ENCODE measurements around the gene PPP1R14C. TPM values are rescaled to one million over a fixed set of nuclear protein-coding genes. Genes with fewer than 3 reads are reported as not detected.

The PPP1R14C gene
- total and polyA plus RNA-seq, 10 donors = 0.06 to 0.39 (median 0.18) TPM; not detected in 4

- Histone ChIP-seq H3K4me3 (no peak overlapping the region), H3K27me3 (replicated peaks in 1 of 7) (peaks cover 0 to 39% (median 0%) of the 10 kb centered on the region in 7 donors), H3K9me3 (no peaks in the 10 kb centered on the region), H3K36me3 (no peaks in the 10 kb centered on the region), H3K4me1 (no peaks in the 10 kb centered on the region), H3K27ac (no peak overlapping the region)
- DNase-seq = no peak
- 79 to 87% (median 82%) methylated on average over 10 of the region's 10 CpGs for WGBS, 5 donors
- TF ChIP-seq POLR2AphosphoS5 (IDR thresholded peaks at IDR 0.05) (no peak), POLR2A (IDR thresholded peaks at IDR 0.05) (no peak)
- TF ChIP-seq, protein P1, sequence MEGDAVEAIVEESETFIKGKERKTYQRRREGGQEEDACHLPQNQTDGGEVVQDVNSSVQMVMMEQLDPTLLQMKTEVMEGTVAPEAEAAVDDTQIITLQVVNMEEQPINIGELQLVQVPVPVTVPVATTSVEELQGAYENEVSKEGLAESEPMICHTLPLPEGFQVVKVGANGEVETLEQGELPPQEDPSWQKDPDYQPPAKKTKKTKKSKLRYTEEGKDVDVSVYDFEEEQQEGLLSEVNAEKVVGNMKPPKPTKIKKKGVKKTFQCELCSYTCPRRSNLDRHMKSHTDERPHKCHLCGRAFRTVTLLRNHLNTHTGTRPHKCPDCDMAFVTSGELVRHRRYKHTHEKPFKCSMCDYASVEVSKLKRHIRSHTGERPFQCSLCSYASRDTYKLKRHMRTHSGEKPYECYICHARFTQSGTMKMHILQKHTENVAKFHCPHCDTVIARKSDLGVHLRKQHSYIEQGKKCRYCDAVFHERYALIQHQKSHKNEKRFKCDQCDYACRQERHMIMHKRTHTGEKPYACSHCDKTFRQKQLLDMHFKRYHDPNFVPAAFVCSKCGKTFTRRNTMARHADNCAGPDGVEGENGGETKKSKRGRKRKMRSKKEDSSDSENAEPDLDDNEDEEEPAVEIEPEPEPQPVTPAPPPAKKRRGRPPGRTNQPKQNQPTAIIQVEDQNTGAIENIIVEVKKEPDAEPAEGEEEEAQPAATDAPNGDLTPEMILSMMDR (IDR thresholded peaks at IDR 0.05 in 8 of 11, conservative IDR thresholded peaks at IDR 0.05 in 3 of 11) = no peak
- intact Hi-C loops (cut with DNase I; ENCODE audit: low total_unique reads) = no loop called here
Measured at GRCh38 chr6:150276937-150277742, 134.3 kb downstream of the PPP1R14C start.

GRCh38 chr6:150279533-150279932 lies 136.7 kb downstream of the PPP1R14C start:
- Histone ChIP-seq H3K9me3 (no peaks in the 10 kb centered on the region), H3K36me3 (no peaks in the 10 kb centered on the region), H3K27me3 (replicated peaks in 1 of 7) (peaks cover 0 to 55% (median 0%) of the 10 kb centered on the region in 7 donors), H3K4me1 (no peaks in the 10 kb centered on the region), H3K27ac (no peak overlapping the region), H3K4me3 (no peak overlapping the region)
- no peak for DNase-seq
- intact Hi-C loops (cut with DNase I; ENCODE audit: low total_unique reads) = no loop called here
- TF ChIP-seq POLR2AphosphoS5 (IDR thresholded peaks at IDR 0.05) (no peak), POLR2A (IDR thresholded peaks at IDR 0.05) (no peak)
- TF ChIP-seq, protein P1 (IDR thresholded peaks at IDR 0.05 in 8 of 11, conservative IDR thresholded peaks at IDR 0.05 in 3 of 11) = no peak
- WGBS, 5 donors = 49 to 75% (median 64%) methylated on average over 1 of the region's 1 CpG

DNA sequence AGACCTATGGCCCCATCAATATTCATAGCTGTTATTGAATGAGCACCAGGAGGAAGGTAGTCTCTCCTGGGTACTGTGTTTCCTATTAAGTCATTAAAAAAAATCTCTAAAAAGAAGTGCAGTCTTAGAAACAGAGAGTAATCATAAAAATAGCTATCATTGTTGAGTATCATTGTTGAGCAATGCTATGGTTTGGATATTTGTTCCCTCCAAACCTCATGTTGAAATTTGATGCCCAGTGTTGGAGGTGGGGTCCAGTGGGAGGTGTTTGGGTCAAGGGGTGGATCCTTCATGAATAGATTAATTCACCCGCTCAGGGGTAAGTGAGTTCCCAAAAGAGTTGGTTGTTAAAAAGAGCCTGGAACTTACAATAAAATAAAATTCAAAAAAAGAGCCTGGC lies 137.9 kb downstream of the PPP1R14C start:
- 92 to 97% (median 96%) methylated on average over 1 of the region's 1 CpG for WGBS, 5 donors
- Histone ChIP-seq H3K27ac (no peak overlapping the region), H3K4me1 (no peaks in the 10 kb centered on the region), H3K36me3 (no peaks in the 10 kb centered on the region), H3K4me3 (no peak overlapping the region), H3K9me3 (no peaks in the 10 kb centered on the region), H3K27me3 (replicated peaks in 1 of 7) (peaks cover 0 to 67% (median 0%) of the 10 kb centered on the region in 7 donors)
- no peak for DNase-seq
- no peak for TF ChIP-seq POLR2AphosphoS5 (IDR thresholded peaks at IDR 0.05)
- no peak for TF ChIP-seq POLR2A (IDR thresholded peaks at IDR 0.05)
- TF ChIP-seq, protein P1 (IDR thresholded peaks at IDR 0.05 in 8 of 11, conservative IDR thresholded peaks at IDR 0.05 in 3 of 11) = no peak
- intact Hi-C loops (cut with DNase I; ENCODE audit: low total_unique reads) = no loop called here

- Histone ChIP-seq H3K36me3 (no peaks in the 10 kb centered on the region), H3K4me1 (no peaks in the 10 kb centered on the region), H3K27ac (no peak overlapping the region), H3K27me3 (replicated peaks in 1 of 7) (peaks cover 0 to 68% (median 0%) of the 10 kb centered on the region in 7 donors), H3K9me3 (peaks cover 0 to 2% (median 0%) of the 10 kb centered on the region in 8 donors), H3K4me3 (no peak overlapping the region)
- TF ChIP-seq, protein P1 (IDR thresholded peaks at IDR 0.05 in 8 of 11, conservative IDR thresholded peaks at IDR 0.05 in 3 of 11) = no peak
- TF ChIP-seq POLR2A (IDR thresholded peaks at IDR 0.05) (no peak), POLR2AphosphoS5 (IDR thresholded peaks at IDR 0.05) (no peak)
- no peak for DNase-seq
- intact Hi-C loops (cut with DNase I; ENCODE audit: low total_unique reads) = no loop called here
Measured at GRCh38 chr6:150281767-150282166, 138.9 kb downstream of the PPP1R14C start.
